RWPE2 (cell line): Measurements from ENCODE around the gene KIAA1614.

Experiments
- ATAC-seq: fragments of 200-7000 bp; cut with Tn5 transposase; 3 replicates; pipeline ENCODE4 v1.9.1; 2021; ENCODE audit warnings: low read depth
- DNase-seq: peaks from one replicate; pipeline ENCODE4 v3.0.0-alpha.2; 2020; ENCODE audit warnings: low spot score
- H3K27ac ChIP-seq: fragments of 450-650 bp; 2 replicates; pipeline ENCODE4 v1.5.1; 2017; ENCODE audit warnings: mild to moderate bottlenecking; ENCODE audit not compliant: poor library complexity, severe bottlenecking
- H3K27me3 ChIP-seq: fragments of 250-450 bp; sonication (Bioruptor Pico); 2 replicates; pipeline ENCODE4 v1.5.1; 2021; ENCODE audit warnings: mild to moderate bottlenecking, moderate library complexity; ENCODE audit not compliant: insufficient read depth, poor library complexity, severe bottlenecking
- H3K36me3 ChIP-seq: fragments of 250-450 bp; sonication (Bioruptor Pico); 2 replicates; pipeline ENCODE4 v1.5.1; 2020; ENCODE audit warnings: low read depth, mild to moderate bottlenecking, moderate library complexity
- H3K4me1 ChIP-seq: fragments of 250-450 bp; sonication (Bioruptor Pico); 2 replicates; pipeline ENCODE4 v1.5.1; 2021; ENCODE audit warnings: mild to moderate bottlenecking, moderate library complexity; ENCODE audit not compliant: insufficient read depth, poor library complexity, severe bottlenecking
- H3K4me3 ChIP-seq: fragments of 250-450 bp; sonication (Bioruptor Pico); 2 replicates; pipeline ENCODE4 v1.5.1; 2021; ENCODE audit warnings: mild to moderate bottlenecking, moderate library complexity; ENCODE audit not compliant: severe bottlenecking
- H3K9me3 ChIP-seq: fragments of 250-450 bp; sonication (Bioruptor Pico); 2 replicates; pipeline ENCODE4 v1.5.1; 2021; ENCODE audit warnings: mild to moderate bottlenecking, moderate library complexity; ENCODE audit not compliant: severe bottlenecking
- CTCF ChIP-seq: fragments of 450-650 bp; IDR thresholded peaks from one replicate; pipeline ENCODE4 v1.5.1; 2017; ENCODE audit warnings: mild to moderate bottlenecking, moderate library complexity; ENCODE audit not compliant: poor library complexity, severe bottlenecking

The KIAA1614 gene

GRCh38 chr1:180892675-180893074 is 20.0 kb upstream of the KIAA1614 start:
- Histone ChIP-seq H3K27me3 (no peaks in the 10 kb centered on the region), H3K9me3 (peaks cover 2% of the 10 kb centered on the region), H3K36me3 (no peaks in the 10 kb centered on the region), H3K4me3 (no peak overlapping the region), H3K4me1 (no peaks in the 10 kb centered on the region), H3K27ac (no peak overlapping the region)
- DNase-seq (no peak), ATAC-seq (no peak)
- TF ChIP-seq CTCF, result no peak

DNA sequence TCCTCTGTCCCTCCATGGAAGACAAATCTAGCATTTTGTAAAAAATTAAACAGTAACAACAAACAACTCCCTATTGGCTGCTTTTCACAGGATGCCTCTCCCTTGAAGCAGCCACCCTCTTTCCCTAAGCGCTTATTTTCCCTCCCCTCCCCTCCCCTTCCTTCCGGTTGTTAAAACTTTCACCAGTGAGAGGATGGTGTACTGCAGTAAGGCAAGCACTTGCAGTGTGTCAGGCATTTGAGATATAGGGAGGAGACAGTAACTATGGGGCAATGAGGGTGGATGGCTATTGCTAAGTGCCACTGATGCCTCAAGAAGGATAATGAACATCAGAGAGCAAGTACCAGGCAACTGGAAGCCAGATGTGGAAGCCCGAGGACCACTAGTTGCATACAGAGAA is 19.1 kb upstream of the KIAA1614 start:
- Histone ChIP-seq H3K4me3 (no peak overlapping the region), H3K36me3 (no peaks in the 10 kb centered on the region), H3K4me1 (no peaks in the 10 kb centered on the region), H3K27me3 (no peaks in the 10 kb centered on the region), H3K9me3 (peaks cover 2% of the 10 kb centered on the region), H3K27ac (no peak overlapping the region)
- no peak for TF ChIP-seq CTCF
- ATAC-seq (no peak), DNase-seq (no peak)

DNA sequence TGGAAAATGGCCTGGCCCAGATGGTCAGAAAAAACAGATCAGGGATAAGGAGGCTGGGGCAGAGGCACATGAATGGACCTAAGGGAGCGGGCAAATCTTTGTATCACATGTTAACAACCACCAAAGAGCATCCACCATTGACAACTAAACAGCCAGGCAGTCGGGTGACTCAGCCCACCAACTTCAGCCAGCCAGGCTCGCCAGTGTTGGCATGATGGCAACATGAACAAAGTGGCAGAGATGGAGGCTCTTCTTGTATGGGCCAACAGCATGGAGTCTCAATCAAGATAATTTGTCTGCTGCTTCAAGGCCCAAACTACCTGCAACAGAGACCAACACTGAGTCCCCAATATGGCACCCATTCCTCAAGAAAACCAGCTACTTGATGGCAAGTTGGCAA is 16.5 kb upstream of the KIAA1614 start:
- H3K4me3 ChIP-seq, result no peak overlapping the region

GRCh38 chr1:180898441-180899219 is 14.1 kb upstream of the KIAA1614 start:
- H3K4me3 ChIP-seq, result no peak overlapping the region
- no peak for TF ChIP-seq CTCF
- H3K9me3 ChIP-seq, result no peaks in the 10 kb centered on the region
- DNase-seq (no peak), ATAC-seq (no peak)
- H3K4me1 ChIP-seq, result no peaks in the 10 kb centered on the region
- no peaks in the 10 kb centered on the region for H3K36me3 ChIP-seq
- H3K27me3 ChIP-seq, result no peaks in the 10 kb centered on the region
- no peak overlapping the region for H3K27ac ChIP-seq

More for the DNA sequence above, 16.5 kb upstream of the KIAA1614 start:
- DNase-seq, result no peak
- no peak for ATAC-seq
- Histone ChIP-seq H3K4me1 (no peaks in the 10 kb centered on the region), H3K9me3 (peaks cover 2% of the 10 kb centered on the region), H3K27ac (no peak overlapping the region), H3K36me3 (no peaks in the 10 kb centered on the region), H3K27me3 (no peaks in the 10 kb centered on the region)
- TF ChIP-seq CTCF, result no peak

DNA sequence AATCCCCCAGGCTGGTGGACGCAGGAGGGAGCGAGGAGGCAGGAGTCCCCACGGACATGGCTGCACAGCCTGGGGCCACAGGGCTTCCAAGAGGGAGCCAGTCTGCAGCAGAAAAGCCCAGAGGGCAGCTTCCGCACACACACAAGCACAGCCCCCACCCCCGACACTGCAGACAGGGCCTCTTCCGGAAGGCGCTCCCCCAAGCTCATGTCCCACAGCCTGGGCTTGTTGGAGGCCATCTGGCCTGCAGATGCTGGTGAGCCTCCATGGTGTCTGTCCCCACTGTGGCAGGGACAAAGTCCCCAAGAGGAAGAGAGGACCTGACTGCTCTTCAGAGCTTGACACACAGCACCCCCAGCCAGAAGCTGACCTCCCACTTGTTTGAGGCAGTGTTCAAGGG is 13.4 kb upstream of the KIAA1614 start:
- H3K27ac ChIP-seq, result no peak overlapping the region
- H3K4me1 ChIP-seq, result no peaks in the 10 kb centered on the region
- DNase-seq (no peak), ATAC-seq (no peak)
- H3K4me3 ChIP-seq, result no peak overlapping the region
- H3K36me3 ChIP-seq, result no peaks in the 10 kb centered on the region
- H3K27me3 ChIP-seq, result no peaks in the 10 kb centered on the region
- no peak for TF ChIP-seq CTCF
- no peaks in the 10 kb centered on the region for H3K9me3 ChIP-seq
